T1000 (cell line): ENCODE results near the gene SLC30A3.

ENCODE experiments used
- DNase-seq: peaks from one replicate; lab custom pipeline; 2025; ENCODE audit warnings: mixed read lengths; lab: John Stamatoyannopoulos, UW

The SLC30A3 gene

DNA sequence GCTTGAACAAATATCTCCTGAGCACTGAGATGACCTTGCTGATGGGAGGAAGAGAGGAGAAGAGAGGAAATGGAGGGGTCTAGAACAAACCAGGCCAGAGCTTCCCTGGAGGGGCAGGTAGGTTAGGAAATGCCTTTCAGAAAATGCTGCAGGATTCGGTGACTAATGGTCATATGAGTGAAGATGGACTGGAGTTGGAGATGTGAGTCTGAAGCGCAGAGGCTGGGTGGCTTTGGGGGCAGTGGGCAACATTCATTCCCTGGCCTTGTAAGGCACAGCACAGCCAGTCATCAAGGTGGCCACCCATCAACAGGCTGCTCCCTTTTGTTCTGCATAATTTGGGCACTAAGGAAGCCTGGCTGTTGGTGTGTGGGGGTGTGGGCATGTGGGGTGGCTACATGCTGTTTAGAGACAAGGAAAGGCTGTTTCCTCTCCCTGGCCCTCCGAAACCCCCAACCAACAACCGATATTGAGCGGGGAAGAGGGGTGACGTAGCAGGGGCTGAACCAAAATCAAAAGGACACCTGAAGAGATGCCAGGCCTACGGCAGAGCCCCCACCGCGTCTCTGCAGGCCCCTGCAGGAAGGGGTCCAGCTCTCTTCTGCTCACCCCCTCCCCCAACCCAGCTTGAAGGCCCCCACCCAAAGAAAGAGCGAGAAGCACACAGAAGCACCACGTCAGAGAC is 1.5 kb downstream of the SLC30A3 start:
- no peak for DNase-seq

GRCh38 chr2:27258051-27258450 is 4.8 kb downstream of the SLC30A3 start:
- DNase-seq: no peak

- no peak for DNase-seq
These were observed 5.9 kb downstream of the SLC30A3 start for GRCh38 chr2:27256855-27257454.

DNA sequence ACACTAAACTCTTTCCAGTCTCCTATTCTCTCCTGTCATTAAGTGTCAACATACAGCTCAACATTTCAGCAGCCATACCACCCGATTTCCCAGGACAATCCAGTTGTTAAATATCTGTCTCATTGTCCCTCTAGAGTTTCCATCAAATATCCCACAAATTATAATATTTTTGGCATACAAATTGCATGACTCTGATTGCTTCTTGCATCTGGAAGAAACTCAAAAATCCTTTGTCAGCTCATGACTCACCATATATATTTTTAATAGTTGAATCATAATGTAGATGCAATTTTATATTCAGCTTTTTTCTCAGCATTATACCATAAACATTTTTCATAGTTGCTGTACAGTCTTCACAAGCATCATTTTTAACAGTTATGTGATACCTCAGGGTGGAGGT is 7.2 kb downstream of the SLC30A3 start:
- no peak for DNase-seq

DNA sequence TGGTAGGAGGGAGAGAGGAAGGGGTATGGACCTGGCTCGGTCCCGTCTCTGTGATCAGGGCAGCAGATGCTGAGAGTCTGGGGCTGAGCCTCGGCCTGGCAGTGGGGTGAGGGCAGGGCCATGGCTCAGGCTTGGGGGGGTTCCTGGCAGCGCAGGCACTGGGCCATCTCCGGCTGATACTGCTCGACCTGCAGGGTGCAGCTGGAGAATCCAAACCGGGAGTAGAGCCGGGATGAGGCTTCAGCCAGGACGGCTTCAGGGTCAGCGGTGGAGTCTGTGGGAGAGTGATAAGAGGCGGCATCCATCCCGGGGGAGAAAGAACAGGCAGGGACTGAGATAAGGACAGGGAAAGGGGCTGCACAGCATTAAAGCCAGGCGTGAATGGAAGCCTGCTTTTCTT is 7.7 kb downstream of the SLC30A3 start:
- DNase-seq: no peak

DNA sequence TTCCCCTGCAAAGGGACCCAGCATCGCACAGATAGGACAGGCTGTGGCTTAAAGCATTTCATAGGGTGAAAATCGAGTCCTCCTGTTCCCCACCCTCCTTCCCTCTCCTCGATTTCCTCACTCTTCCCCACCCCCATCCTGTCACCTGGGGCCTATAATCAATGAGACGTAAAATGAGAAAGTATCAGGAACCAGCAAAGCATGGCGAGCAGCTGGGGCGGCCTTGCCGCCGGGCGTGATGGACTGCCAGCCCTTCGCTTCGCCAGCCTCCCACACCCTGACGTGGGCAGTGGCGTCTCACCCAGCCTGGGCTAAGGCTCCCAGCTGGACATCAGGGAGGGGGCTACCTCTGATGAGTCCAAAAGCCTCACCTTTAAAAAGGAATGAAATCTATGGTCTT is 11.1 kb downstream of the SLC30A3 start:
- no peak for DNase-seq

DNA sequence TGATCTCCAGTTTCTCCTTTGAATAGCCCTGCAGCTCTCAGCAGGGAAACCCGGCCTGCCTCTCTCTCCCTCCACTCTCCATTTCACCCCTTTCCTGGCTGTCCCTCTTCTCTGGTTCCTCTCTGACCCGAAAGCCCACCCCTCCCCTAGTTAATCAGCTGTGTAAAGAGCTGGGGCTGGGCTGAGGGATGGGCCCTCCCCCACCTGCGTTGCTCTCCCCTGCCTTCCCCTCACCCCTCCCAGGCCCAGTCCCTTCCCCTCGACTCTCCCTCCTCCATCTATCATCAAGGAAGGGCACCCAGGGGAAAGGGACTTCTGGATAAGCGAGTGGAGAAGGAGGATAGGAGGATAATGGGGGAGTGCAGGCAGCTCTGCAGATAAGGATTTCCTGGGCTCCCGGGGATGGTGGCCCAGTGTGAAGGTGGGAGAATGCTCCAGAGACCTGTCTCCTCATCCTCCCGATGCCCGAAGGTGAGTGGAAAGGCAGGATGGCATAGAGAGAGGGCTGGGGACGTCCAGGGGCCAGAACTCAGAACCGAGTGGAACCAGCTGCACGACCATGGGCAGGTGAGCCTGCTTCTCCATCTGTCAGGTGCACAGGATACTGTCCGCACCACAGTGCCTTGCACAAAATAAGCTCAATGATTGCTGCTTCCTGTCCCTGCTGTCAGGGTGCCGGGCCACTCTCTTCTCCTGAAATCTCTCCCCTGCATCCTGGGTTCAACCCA is 12.0 kb downstream of the SLC30A3 start:
- no peak for DNase-seq

DNA sequence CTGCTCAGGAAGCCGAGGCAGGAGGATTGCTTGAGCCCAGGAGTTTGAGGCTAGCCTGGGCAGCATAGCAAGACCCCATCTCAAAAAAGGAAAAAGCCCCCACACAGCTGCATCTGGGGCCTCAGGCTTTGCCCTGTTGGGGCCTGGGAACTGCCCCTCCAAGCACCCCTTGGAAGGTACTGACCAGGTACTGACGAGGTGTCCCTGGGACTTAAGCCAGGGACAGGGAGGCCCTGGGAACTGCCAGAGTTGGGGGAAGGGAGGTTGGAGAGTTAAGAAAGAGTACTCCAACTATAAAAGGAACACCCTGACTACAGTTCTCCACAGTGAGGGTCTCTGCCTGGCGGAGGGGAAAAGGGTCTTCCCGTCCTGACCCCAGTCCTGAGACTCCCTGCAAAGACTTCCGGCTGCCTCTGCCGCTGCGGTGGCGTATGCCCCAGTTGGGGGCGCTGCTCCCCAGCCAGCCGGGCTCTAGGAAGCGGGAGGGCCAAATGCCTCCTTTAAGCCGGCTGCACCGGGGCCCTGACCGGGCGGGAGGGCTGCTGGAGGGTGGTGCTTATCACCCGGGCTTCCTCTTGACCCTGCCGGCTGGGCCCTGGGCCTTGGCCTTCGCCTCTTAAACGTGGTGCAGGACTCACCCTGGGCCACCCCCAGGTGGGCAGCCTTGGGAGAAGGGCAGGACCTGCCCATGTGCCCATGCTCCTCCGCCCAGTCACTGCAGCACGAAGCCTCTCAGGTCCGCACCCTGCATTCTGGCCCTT is 12.8 kb downstream of the SLC30A3 start:
- DNase-seq: no peak

DNA sequence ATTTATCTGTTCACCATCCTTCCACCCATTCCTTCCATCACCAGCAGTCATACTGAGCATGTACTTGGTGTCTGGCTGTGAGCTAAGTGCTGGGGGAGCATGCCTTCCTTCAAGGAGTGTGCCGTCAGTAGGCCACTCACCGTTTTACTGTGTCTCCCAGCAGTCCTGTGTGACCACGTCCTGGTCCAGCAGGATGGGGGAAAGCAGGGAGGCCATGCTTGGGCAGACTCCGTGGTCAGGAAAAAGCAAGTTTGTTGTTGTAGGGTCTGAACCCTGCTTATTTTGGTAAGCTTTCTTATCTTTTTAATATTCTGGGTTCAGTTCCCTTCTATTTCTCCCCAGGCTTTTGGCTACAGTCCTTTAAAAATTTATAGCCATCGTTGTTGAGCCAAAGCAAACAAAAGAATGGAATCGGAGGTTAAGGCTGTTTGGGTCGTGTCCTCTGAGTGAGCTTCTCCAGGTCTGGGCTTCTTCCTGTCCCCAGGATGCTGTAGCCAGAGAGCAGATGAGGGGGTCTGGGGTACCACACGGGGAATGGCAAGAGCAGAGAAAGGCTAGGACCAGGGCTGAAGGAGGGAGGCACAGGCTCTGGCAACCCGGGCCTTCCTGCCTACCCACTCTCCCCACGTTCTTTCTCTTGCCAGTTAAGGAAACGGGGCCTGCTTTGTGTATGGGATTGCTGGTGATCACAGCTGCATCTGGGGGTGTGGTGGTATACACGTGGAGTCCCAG is 13.5 kb downstream of the SLC30A3 start:
- no peak for DNase-seq

- DNase-seq: no peak
These were observed 15.0 kb downstream of the SLC30A3 start for GRCh38 chr2:27247893-27248292.

- no peak for DNase-seq
These were observed 17.2 kb downstream of the SLC30A3 start for GRCh38 chr2:27245626-27246025.

DNA sequence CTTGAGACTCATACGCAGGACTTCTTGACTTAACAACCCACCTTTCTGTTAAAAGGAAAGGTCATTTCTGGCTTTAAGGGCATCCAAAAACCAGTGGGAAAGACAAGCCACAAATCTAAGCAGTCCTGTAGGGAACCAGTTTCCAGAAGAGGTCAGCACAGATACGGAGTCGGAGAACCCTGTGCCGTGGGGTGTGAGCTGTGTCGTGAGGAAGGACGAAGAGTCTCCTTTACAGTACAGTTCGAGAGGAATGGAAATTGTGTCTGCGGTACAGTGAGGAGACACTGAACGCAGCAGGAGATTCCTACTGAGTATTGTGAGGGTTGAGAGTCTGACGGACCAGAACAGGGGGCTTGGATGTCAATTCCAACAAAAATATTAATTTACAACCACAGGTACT is 17.7 kb downstream of the SLC30A3 start:
- DNase-seq: no peak

- DNase-seq: no peak
These were observed 19.3 kb downstream of the SLC30A3 start for GRCh38 chr2:27243391-27244130.

DNA sequence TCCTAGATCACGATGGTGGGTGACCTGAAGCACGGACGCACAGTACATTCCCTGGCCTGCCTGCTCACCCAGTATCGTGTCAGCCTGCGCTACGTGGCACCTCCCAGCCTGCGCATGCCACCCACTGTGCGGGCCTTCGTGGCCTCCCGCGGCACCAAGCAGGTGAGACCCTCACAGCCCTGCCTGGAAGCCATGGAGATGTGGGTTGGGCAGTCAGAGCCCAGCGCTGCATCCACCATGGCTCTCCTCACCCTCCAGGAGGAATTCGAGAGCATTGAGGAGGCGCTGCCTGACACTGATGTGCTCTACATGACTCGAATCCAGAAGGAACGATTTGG is 20.3 kb downstream of the SLC30A3 start:
- no peak for DNase-seq

DNA sequence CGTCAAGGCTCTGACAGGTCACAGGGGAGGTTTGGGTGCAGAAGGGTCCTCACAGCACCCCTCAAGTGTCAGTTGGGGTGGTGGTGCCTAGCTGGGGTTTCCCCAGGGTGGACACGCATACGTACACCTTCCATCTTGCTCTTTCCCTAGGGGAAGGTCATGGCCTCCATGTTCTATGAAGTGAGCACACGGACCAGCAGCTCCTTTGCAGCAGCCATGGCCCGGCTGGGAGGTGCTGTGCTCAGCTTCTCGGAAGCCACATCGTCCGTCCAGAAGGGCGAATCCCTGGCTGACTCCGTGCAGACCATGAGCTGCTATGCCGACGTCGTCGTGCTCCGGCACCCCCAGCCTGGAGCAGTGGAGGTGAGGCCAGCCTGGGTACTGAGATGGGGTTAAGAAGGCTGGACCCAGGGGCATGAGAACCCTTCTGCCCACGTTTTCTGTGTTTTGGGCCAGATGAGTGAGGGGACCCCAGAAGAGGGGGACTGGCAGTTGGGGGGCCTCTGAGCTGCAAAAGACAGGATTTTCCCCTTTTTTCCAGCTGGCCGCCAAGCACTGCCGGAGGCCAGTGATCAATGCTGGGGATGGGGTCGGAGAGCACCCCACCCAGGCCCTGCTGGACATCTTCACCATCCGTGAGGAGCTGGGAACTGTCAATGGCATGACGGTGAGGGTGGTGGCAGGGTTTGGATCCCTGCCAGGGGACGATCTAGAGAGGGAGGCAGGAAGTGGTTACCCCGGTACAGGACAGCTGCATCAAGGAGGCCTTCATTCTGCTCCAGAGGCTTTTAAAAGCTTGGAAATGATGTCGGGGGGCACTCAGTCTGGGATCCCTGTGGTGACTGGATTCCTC is 20.9 kb downstream of the SLC30A3 start:
- no peak for DNase-seq

DNA sequence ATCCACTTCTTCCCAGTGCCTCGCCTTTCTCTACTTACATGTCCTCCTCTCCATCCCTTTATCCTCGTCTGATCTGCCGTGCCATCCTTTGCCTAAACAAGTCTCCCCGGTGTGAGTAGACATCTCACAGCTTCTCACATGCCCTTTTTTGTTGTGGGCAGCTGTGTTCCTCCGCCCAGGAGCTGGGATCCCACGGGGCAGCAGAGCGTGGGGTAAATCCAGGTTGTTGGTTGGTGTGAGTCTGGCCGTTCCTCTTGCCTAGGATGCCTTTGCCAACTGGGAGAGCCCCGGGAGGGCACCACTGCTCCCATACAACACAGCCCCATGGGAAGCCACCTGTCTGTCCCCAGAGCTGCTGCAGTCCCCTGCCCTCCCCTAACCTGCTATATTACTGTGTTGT is 22.4 kb downstream of the SLC30A3 start:
- DNase-seq: no peak

- DNase-seq: no peak
These were observed 23.9 kb downstream of the SLC30A3 start for GRCh38 chr2:27238976-27239375.

DNA sequence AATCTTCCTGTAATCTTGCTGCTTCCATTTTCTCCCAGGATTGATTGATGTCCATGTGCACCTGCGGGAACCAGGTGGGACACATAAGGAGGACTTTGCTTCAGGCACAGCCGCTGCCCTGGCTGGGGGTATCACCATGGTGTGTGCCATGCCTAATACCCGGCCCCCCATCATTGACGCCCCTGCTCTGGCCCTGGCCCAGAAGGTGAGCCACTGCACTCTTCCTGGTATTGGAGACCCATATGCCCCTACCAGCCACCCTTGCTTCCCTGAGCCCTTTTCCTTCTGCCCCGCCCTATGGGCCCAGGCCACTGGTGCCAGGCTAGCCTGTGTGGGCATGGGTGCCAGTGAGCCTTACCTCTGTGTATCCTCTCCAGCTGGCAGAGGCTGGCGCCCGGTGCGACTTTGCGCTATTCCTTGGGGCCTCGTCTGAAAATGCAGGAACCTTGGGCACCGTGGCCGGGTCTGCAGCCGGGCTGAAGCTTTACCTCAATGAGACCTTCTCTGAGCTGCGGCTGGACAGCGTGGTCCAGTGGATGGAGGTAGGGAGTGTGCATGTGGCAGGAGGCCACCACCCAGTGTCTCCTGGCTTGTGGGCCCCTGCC is 25.4 kb downstream of the SLC30A3 start:
- DNase-seq: no peak

DNA sequence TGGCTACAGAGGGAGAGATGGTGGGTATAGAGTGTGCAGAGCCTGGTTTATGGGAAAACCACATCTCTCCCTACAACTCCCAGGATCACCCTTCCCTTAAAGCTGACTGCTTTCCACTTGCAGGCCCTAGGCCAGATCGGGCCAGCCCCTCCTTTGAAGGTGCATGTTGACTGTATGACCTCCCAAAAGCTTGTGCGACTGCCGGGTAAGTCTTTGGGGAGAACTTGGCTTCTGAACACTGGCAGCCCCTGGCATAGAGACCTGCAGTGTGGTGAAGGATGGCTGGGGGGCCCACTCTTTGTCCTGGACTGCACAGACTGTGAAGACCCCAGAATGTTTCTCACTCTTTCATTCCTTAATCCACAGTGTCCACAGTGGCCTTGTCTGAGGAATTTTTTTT is 26.2 kb downstream of the SLC30A3 start:
- no peak for DNase-seq

- no peak for DNase-seq
These were observed 26.7 kb downstream of the SLC30A3 start for GRCh38 chr2:27236136-27236535.
